Peyer's patch (tissue), 4 donors: ENCODE measurements around the gene CADPS2. TPM values are rescaled to one million over a fixed set of nuclear protein-coding genes. Genes with fewer than 3 reads are reported as not detected.

Experiments
- DNase-seq, 3 donors: peaks; one replicate each; pipeline ENCODE4 v3.0.0-alpha.2; 2017 to 2019
- H3K27ac ChIP-seq, 4 donors: fragments of 200-600 bp; sonication (generic); one replicate each; pipeline ENCODE4 v1.5.1; 2016 to 2019
- H3K27me3 ChIP-seq, 2 donors: fragments of 200-600 bp; sonication (generic); one replicate each; pipeline ENCODE4 v1.5.1; 2019
- H3K36me3 ChIP-seq, 3 donors: fragments of 200-600 bp; sonication (generic); one replicate each; pipeline ENCODE4 v1.5.1; 2016 to 2019
- H3K4me1 ChIP-seq, 4 donors: fragments of 200-600 bp; sonication (generic); one replicate each; pipeline ENCODE4 v1.5.1; 2016 to 2019
- H3K4me3 ChIP-seq, 4 donors: fragments of 200-600 bp; sonication (generic); 1 replicate in 3 of 4; 2 replicates in 1 of 4; pipeline ENCODE4 v1.5.1; 2016 to 2019; ENCODE audit warnings: mild to moderate bottlenecking in 1 of 4
- H3K9me3 ChIP-seq, 4 donors: fragments of 200-600 bp; sonication (generic); one replicate each; pipeline ENCODE4 v1.5.1; 2016 to 2019; ENCODE audit warnings: mild to moderate bottlenecking in 1 of 4
- POLR2A ChIP-seq, 2 donors: fragments of 450-650 bp; IDR thresholded peaks; one replicate each; pipeline ENCODE4 v1.5.1; 2017; ENCODE audit warnings: antibody characterized with exemption in 2 of 2, mild to moderate bottlenecking in 2 of 2, moderate library complexity in 2 of 2
- total RNA-seq, 4 donors: library from RNA; depleted of rRNA; stranded (reverse); fragments of >200 nt; gene quantifications; one replicate each; pipeline ENCODE4 v1.1.0, GENCODE V29; 2016
- TF ChIP-seq, protein P1 (sequence below), 6 experiments: fragments of 450-650 bp in 4 of 6; fragments of 200-600 bp in 2 of 6; sonication (generic) in 1 of 6; IDR thresholded peaks; one replicate each; pipeline ENCODE4 v1.5.1; 2017 to 2019; ENCODE audit warnings: antibody characterized with exemption in 6 of 6, mild to moderate bottlenecking in 3 of 6, moderate library complexity in 1 of 6

Gene CADPS2
- total RNA-seq, 4 donors from 2014 or later = 11.4 to 21.5 (median 16.5) TPM

- Histone ChIP-seq H3K4me3 (no peak overlapping the region), H3K4me1 (no peaks in the 10 kb centered on the region), H3K9me3 (no peaks in the 10 kb centered on the region), H3K27me3 (no peaks in the 10 kb centered on the region), H3K36me3 (no peaks in the 10 kb centered on the region), H3K27ac (no peak overlapping the region)
- DNase-seq = no peak
- TF ChIP-seq, protein P1, sequence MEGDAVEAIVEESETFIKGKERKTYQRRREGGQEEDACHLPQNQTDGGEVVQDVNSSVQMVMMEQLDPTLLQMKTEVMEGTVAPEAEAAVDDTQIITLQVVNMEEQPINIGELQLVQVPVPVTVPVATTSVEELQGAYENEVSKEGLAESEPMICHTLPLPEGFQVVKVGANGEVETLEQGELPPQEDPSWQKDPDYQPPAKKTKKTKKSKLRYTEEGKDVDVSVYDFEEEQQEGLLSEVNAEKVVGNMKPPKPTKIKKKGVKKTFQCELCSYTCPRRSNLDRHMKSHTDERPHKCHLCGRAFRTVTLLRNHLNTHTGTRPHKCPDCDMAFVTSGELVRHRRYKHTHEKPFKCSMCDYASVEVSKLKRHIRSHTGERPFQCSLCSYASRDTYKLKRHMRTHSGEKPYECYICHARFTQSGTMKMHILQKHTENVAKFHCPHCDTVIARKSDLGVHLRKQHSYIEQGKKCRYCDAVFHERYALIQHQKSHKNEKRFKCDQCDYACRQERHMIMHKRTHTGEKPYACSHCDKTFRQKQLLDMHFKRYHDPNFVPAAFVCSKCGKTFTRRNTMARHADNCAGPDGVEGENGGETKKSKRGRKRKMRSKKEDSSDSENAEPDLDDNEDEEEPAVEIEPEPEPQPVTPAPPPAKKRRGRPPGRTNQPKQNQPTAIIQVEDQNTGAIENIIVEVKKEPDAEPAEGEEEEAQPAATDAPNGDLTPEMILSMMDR (IDR thresholded peaks at IDR 0.05) = no peak
- TF ChIP-seq POLR2A (IDR thresholded peaks at IDR 0.05) = no peak
These were observed 415.4 kb downstream of the CADPS2 start for GRCh38 chr7:122470859-122471258.

- DNase-seq = no peak
- no peaks in the 10 kb centered on the region for H3K27me3 ChIP-seq
- H3K4me3 ChIP-seq = no peak overlapping the region
- no peaks in the 10 kb centered on the region for H3K4me1 ChIP-seq
- H3K27ac ChIP-seq = no peak overlapping the region
- no peaks in the 10 kb centered on the region for H3K36me3 ChIP-seq
- no peaks in the 10 kb centered on the region for H3K9me3 ChIP-seq
- TF ChIP-seq POLR2A (IDR thresholded peaks at IDR 0.05) = no peak
- TF ChIP-seq, protein P1 (IDR thresholded peaks at IDR 0.05) = no peak
These were observed 417.3 kb downstream of the CADPS2 start for GRCh38 chr7:122468945-122469344.

GRCh38 chr7:122467661-122468449 lies 418.4 kb downstream of the CADPS2 start:
- Histone ChIP-seq H3K27me3 (no peaks in the 10 kb centered on the region), H3K9me3 (no peaks in the 10 kb centered on the region), H3K4me3 (no peak overlapping the region), H3K4me1 (no peaks in the 10 kb centered on the region), H3K27ac (no peak overlapping the region), H3K36me3 (no peaks in the 10 kb centered on the region)
- DNase-seq = no peak
- TF ChIP-seq, protein P1 (IDR thresholded peaks at IDR 0.05) = no peak
- TF ChIP-seq POLR2A (IDR thresholded peaks at IDR 0.05) = no peak

DNA sequence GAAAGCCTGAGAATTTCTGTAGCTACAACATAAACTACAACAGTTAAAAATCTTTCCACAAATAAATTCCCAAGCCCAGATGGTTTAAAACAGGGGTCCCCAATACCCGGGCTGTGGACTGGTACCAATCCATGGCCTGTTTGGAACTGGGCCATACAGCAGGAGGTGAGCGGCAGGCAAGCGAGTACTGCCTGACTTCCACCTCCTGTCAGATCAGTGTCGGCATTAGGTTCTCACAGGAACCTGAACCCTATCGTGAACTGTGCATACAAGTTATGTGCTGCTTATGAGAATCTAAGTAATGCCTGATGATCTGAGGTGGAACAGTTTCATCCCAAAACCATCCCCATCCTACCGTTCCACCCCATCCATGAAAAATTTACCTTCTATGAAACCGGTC lies 421.0 kb downstream of the CADPS2 start:
- Histone ChIP-seq H3K4me3 (no peak overlapping the region), H3K36me3 (no peaks in the 10 kb centered on the region), H3K9me3 (no peaks in the 10 kb centered on the region), H3K4me1 (no peaks in the 10 kb centered on the region), H3K27me3 (no peaks in the 10 kb centered on the region), H3K27ac (no peak overlapping the region)
- TF ChIP-seq POLR2A (IDR thresholded peaks at IDR 0.05) = no peak
- TF ChIP-seq, protein P1 (IDR thresholded peaks at IDR 0.05) = no peak
- DNase-seq = no peak

GRCh38 chr7:122463631-122464030 lies 422.6 kb downstream of the CADPS2 start:
- H3K36me3 ChIP-seq = no peaks in the 10 kb centered on the region
- H3K4me1 ChIP-seq = no peaks in the 10 kb centered on the region
- H3K9me3 ChIP-seq = no peaks in the 10 kb centered on the region
- H3K27me3 ChIP-seq = no peaks in the 10 kb centered on the region
- TF ChIP-seq POLR2A (IDR thresholded peaks at IDR 0.05) = no peak
- TF ChIP-seq, protein P1 (IDR thresholded peaks at IDR 0.05) = no peak
- DNase-seq = no peak
- H3K4me3 ChIP-seq = no peak overlapping the region
- no peak overlapping the region for H3K27ac ChIP-seq
